H1 (cell line): ENCODE measurements around the gene AP1M2. TPM values are rescaled to one million over a fixed set of nuclear protein-coding genes. Genes with fewer than 3 reads are reported as not detected.

Experiments
- CTCF ChIA-PET: fragments of 300-600 bp; sonication (Branson Sonifier 250); formaldehyde crosslinking; loops from one replicate; lab custom pipeline; 2021; ENCODE audit not compliant: partially characterized antibody; lab: Charles Lee
- POLR2A ChIA-PET: fragments of 300-600 bp; sonication (Branson Sonifier 250); formaldehyde crosslinking; loops from one replicate; lab custom pipeline; 2021; ENCODE audit warnings: inconsistent platforms; ENCODE audit not compliant: partially characterized antibody; lab: Charles Lee
- DNase-seq, 2 experiments: peaks; one replicate each; pipeline versions ENCODE4 v3.0.0 to v3.0.0-alpha.2; 2010 to 2022; ENCODE audit warnings: low spot score in 2 of 2, low read depth in 1 of 2, mixed read lengths in 1 of 2
- FAIRE-seq: peaks from 2 replicates; lab custom pipeline; 2011; peaks lifted over from hg19 to GRCh38; lab: Jason Lieb, UNC
- H2AFZ ChIP-seq: 2 replicates; pipeline ENCODE4 v1.8.1; 2012; ENCODE audit warnings: low read length, inconsistent platforms
- H2AK5ac ChIP-seq: 2 replicates; pipeline ENCODE4 v1.6.1; 2013; ENCODE audit warnings: low read depth, low read length
- H2BK120ac ChIP-seq: replicated peaks from 2 replicates; pipeline ENCODE3; 2013; ENCODE audit warnings: low read depth, low read length, inconsistent platforms
- H2BK12ac ChIP-seq: 2 replicates; pipeline ENCODE4 v1.6.1; 2013; ENCODE audit warnings: low read depth, low read length
- H2BK15ac ChIP-seq: 2 replicates; pipeline ENCODE4 v1.6.1; 2013; ENCODE audit warnings: low read length
- H2BK20ac ChIP-seq: 2 replicates; pipeline ENCODE4 v1.6.1; 2013; ENCODE audit warnings: low read length
- H2BK5ac ChIP-seq: 2 replicates; pipeline ENCODE4 v1.6.1; 2013; ENCODE audit warnings: low read depth, low read length
- H3K14ac ChIP-seq: 2 replicates; pipeline ENCODE4 v1.6.1; 2013; ENCODE audit warnings: inconsistent platforms; ENCODE audit not compliant: insufficient read length
- H3K18ac ChIP-seq: 2 replicates; pipeline ENCODE4 v1.6.1; 2013; ENCODE audit warnings: low read length; ENCODE audit errors: extremely low read depth
- H3K23ac ChIP-seq: 2 replicates; pipeline ENCODE4 v1.6.1; 2013; ENCODE audit warnings: inconsistent platforms; ENCODE audit not compliant: insufficient read length
- H3K23me2 ChIP-seq: 2 replicates; pipeline ENCODE4 v1.6.1; 2013; ENCODE audit warnings: low read depth, low read length
- H3K27ac ChIP-seq: 2 replicates; pipeline ENCODE4 v1.6.1; 2011; ENCODE audit warnings: low read depth, low read length, inconsistent platforms
- H3K27me3 ChIP-seq, 4 experiments: replicated peaks in 1 of 4; 1 replicate in 1 of 4; 2 replicates in 3 of 4; pipeline versions ENCODE4 v1.6.1 to v1.8.1; 2011 to 2013; ENCODE audit warnings: low read length in 3 of 4, mild to moderate bottlenecking in 3 of 4, inconsistent platforms in 2 of 4, mixed read lengths in 2 of 4, moderate library complexity in 1 of 4; ENCODE audit not compliant: control insufficient read depth in 3 of 4, insufficient read depth in 3 of 4; ENCODE audit errors: extremely low read depth in 1 of 4
- H3K36me3 ChIP-seq, 4 experiments: 2 replicates each; pipeline versions ENCODE4 v1.6.1 to v1.8.1; 2011 to 2013; ENCODE audit warnings: mild to moderate bottlenecking in 4 of 4, low read length in 3 of 4, moderate library complexity in 2 of 4, control low read depth in 1 of 4, inconsistent platforms in 1 of 4; ENCODE audit not compliant: insufficient read depth in 4 of 4, control insufficient read depth in 2 of 4
- H3K4ac ChIP-seq: replicated peaks from 2 replicates; pipeline ENCODE3; 2013; ENCODE audit warnings: low read length, low read depth, mixed read lengths, inconsistent platforms; ENCODE audit not compliant: insufficient read length
- H3K4me1 ChIP-seq, 4 experiments: replicated peaks in 1 of 4; 1 replicate in 1 of 4; 2 replicates in 3 of 4; pipeline versions ENCODE4 v1.6.1 to v1.8.1; 2011 to 2013; ENCODE audit warnings: low read length in 3 of 4, inconsistent platforms in 2 of 4, mixed read lengths in 1 of 4; ENCODE audit not compliant: insufficient read depth in 4 of 4, control insufficient read depth in 3 of 4
- H3K4me2 ChIP-seq, 2 experiments: 2 replicates each; pipeline versions ENCODE4 v1.6.1 to v1.8.1; 2011 to 2013; ENCODE audit warnings: low read depth in 2 of 2, low read length in 2 of 2, control low read depth in 1 of 2, inconsistent platforms in 1 of 2, mild to moderate bottlenecking in 1 of 2; ENCODE audit not compliant: insufficient read depth in 1 of 2
- H3K4me3 ChIP-seq, 4 experiments: fragments of 200-600, 300-600 bp in 1 of 4; sonication (generic), shearing (Covaris generic), sonication (Bioruptor Twin) in 1 of 4; 2 replicates each; pipeline versions ENCODE4 v1.5.1 to v1.8.1; 2011 to 2016; ENCODE audit warnings: low read length in 4 of 4, low read depth in 3 of 4, control low read depth in 2 of 4, inconsistent platforms in 2 of 4, mild to moderate bottlenecking in 2 of 4, mixed read lengths in 1 of 4, moderate library complexity in 1 of 4; ENCODE audit not compliant: insufficient read depth in 2 of 4; ENCODE audit errors: extremely low read depth in 1 of 4
- H3K56ac ChIP-seq: replicated peaks from 2 replicates; pipeline ENCODE3; 2013; ENCODE audit warnings: low read depth, mild to moderate bottlenecking, mixed read lengths, low read length, inconsistent platforms; ENCODE audit not compliant: insufficient read length
- H3K79me1 ChIP-seq: 2 replicates; pipeline ENCODE4 v1.6.1; 2013; ENCODE audit warnings: low read depth, low read length, control low read depth
- H3K79me2 ChIP-seq, 2 experiments: 2 replicates each; pipeline versions ENCODE4 v1.6.1 to v1.8.1; 2012 to 2013; ENCODE audit warnings: low read length in 2 of 2, mild to moderate bottlenecking in 2 of 2, inconsistent platforms in 1 of 2; ENCODE audit not compliant: insufficient read depth in 2 of 2, control insufficient read depth in 1 of 2
- H3K9ac ChIP-seq, 4 experiments: replicated peaks in 1 of 4; 1 replicate in 1 of 4; 2 replicates in 3 of 4; pipeline versions ENCODE4 v1.6.1 to v1.8.1; 2011 to 2013; ENCODE audit warnings: low read depth in 3 of 4, low read length in 3 of 4, control low read depth in 2 of 4, mild to moderate bottlenecking in 2 of 4, moderate library complexity in 2 of 4, inconsistent platforms in 1 of 4; ENCODE audit errors: extremely low read depth in 1 of 4
- H3K9me3 ChIP-seq, 2 experiments: 2 replicates each; pipeline versions ENCODE4 v1.6.1 to v1.8.1; 2012 to 2013; ENCODE audit warnings: mild to moderate bottlenecking in 2 of 2, moderate library complexity in 2 of 2, control low read depth in 1 of 2, inconsistent platforms in 1 of 2, low read depth in 1 of 2, low read length in 1 of 2, mixed read lengths in 1 of 2; ENCODE audit not compliant: insufficient read depth in 2 of 2
- H4K20me1 ChIP-seq, 2 experiments: replicated peaks in 1 of 2; 2 replicates each; pipeline versions ENCODE3 to v1.8.1; 2011 to 2013; ENCODE audit warnings: inconsistent platforms in 2 of 2, low read length in 2 of 2, mild to moderate bottlenecking in 1 of 2; ENCODE audit not compliant: insufficient read depth in 2 of 2, control insufficient read depth in 1 of 2
- H4K5ac ChIP-seq: 2 replicates; pipeline ENCODE4 v1.6.1; 2013; ENCODE audit warnings: low read length, low read depth, mixed read lengths, inconsistent platforms; ENCODE audit not compliant: insufficient read length
- H4K8ac ChIP-seq: 2 replicates; pipeline ENCODE4 v1.8.0; 2013; ENCODE audit warnings: mild to moderate bottlenecking, moderate library complexity, low read length, inconsistent platforms; ENCODE audit not compliant: insufficient read depth; ENCODE audit errors: extremely low read depth
- H4K91ac ChIP-seq: replicated peaks from 2 replicates; pipeline ENCODE3; 2013; ENCODE audit warnings: low read length, mixed read lengths, inconsistent platforms; ENCODE audit not compliant: insufficient read length
- EP300 ChIP-seq, 2 experiments: IDR thresholded peaks; 1 replicate in 1 of 2; 2 replicates in 1 of 2; pipeline ENCODE4 v1.6.1; 2011 to 2012; ENCODE audit warnings: low read depth in 2 of 2, low read length in 2 of 2, mild to moderate bottlenecking in 2 of 2, borderline replicate concordance in 1 of 2, inconsistent platforms in 1 of 2, moderate library complexity in 1 of 2
- WGBS, 2 experiments: shearing (Covaris generic) in 1 of 2; methylation state at CpG; one replicate each; pipeline versions ENCODE4 v1.1.6 to v1.1.7; 2013 to 2015; ENCODE audit warnings: low lambda C conversion rate in 2 of 2, mixed read lengths in 2 of 2, inconsistent platforms in 1 of 2, low coverage in 1 of 2, missing lambda C conversion rate in 1 of 2; ENCODE audit not compliant: insufficient replicate concordance in 2 of 2, insufficient coverage in 1 of 2, insufficient read length in 1 of 2; ENCODE audit errors: extremely low coverage in 1 of 2, missing lambda C conversion rate in 1 of 2; 5-methylcytosine and 5-hydroxymethylcytosine counted together
- polyA plus RNA-seq, 7 experiments: library from polyadenylated mRNA; depleted of rRNA in 3 of 7; stranded (reverse) in 5 of 7; unstranded in 2 of 7; fragments of >200 nt in 5 of 7; fragments of 200-250 nt in 2 of 7; gene quantifications; 1 replicate in 5 of 7; 2 replicates in 1 of 7; 4 replicates in 1 of 7; pipeline versions ENCODE4 v1.2.1 to v1.2.3, GENCODE V29; 2011 to 2013; ENCODE audit warnings: missing spikeins in 2 of 7, mixed read lengths in 2 of 7
- total RNA-seq: library from RNA; stranded (reverse); fragmentation: NEBNext Ultra II Directional; extraction: Animal tissue kit (Norgen Biotek cat#: 25700); gene quantifications from 2 replicates; pipeline ENCODE4 v1.2.1, GENCODE V29; 2021

AP1M2 gene
- total and polyA plus RNA-seq, 2 of the 8 experiments (the other 6 are each of a cell fraction or from before 2014, with no cell fraction given): 140 to 161 TPM

GRCh38 chr19:10568062-10568825 lies 18.9 kb downstream of the AP1M2 start:
- H2BK5ac ChIP-seq: no peak overlapping the region
- no peak for TF ChIP-seq EP300 (IDR thresholded peaks at IDR 0.05; ENCODE audit: borderline replicate concordance in 1 of 2, low read depth in 2 of 2, low read length in 2 of 2)

More at GRCh38 chr19:10568062-10568825, 18.9 kb downstream of the AP1M2 start:
- H2BK12ac ChIP-seq: no peak overlapping the region
- POLR2A ChIA-PET: interaction anchor here (0.7 to 3.0 kb wide), 15 partner anchors 11 to 133 kb away, joined by 3 to 14 read pairs (median 5); partner anchors contain the start of gene QTRT1
- H4K5ac ChIP-seq: peak overlapping the region; percentile 31
- no peaks in the 10 kb centered on the region for H3K9me3 ChIP-seq
- CTCF ChIA-PET: interaction anchor here (0.8 to 2.5 kb wide), 13 partner anchors 9 to 260 kb away, joined by 3 to 11 read pairs (median 4); no protein-coding TSS in a partner anchor
- H3K23me2 ChIP-seq: peaks cover 18% of the 10 kb centered on the region
- 3% methylated on average over 12 of the region's 58 CpGs; no CpG with 5 or more reads in 1 of the 2 experiments for whole genome bisulfite sequencing, 2 experiments
- peaks cover 0 to 19% (median 9%) of the 10 kb centered on the region in 4 experiments; a peak in 6 of 7 replicates for H3K4me1 ChIP-seq
- H4K8ac ChIP-seq: 0 out of 2 replicates have a peak overlapping the region, but pooled peaks have one; percentile 69
- no peak for FAIRE-seq
- H3K56ac ChIP-seq: no peak overlapping the region
- H3K27me3 ChIP-seq: peaks cover 0 to 10% (median 7%) of the 10 kb centered on the region in 4 experiments; a peak in 4 of 7 replicates
- peaks cover 4% of the 10 kb centered on the region; the same call in 1 of the 2 replicates for H3K79me1 ChIP-seq
- H3K4me3 ChIP-seq: peak overlapping the region; percentile 54 to 69 (median 58)
- peaks cover 0 to 5% (median 0%) of the 10 kb centered on the region in 4 experiments; a peak in 1 of 8 replicates for H3K36me3 ChIP-seq
- peak overlapping the region in 3 of 4 experiments; percentile 20 to 45 (median 26); a peak in 3 of 7 replicates for H3K9ac ChIP-seq
- no peak overlapping the region for H4K91ac ChIP-seq
- H3K27ac ChIP-seq: no peak overlapping the region
- H3K79me2 ChIP-seq: peaks cover 0 to 10% of the 10 kb centered on the region in 2 experiments; a peak in 2 of 4 replicates
- no peak overlapping the region for H3K4ac ChIP-seq
- no peak overlapping the region; the same call in 1 of the 2 replicates for H3K18ac ChIP-seq
- H4K20me1 ChIP-seq: peaks cover 0 to 4% of the 10 kb centered on the region in 2 experiments
- H2AFZ ChIP-seq: 0 out of 2 replicates have a peak overlapping the region, but pooled peaks have one; percentile 22
- no peak overlapping the region for H2BK120ac ChIP-seq
- H3K14ac ChIP-seq: no peak overlapping the region
- no peak overlapping the region for H2BK20ac ChIP-seq
- peak in 1 of 2 experiments; percentile 86 for DNase-seq
- no peak overlapping the region for H3K23ac ChIP-seq
- H2BK15ac ChIP-seq: no peak overlapping the region
- no peak overlapping the region for H2AK5ac ChIP-seq
- peak overlapping the region; percentile 81 to 82 for H3K4me2 ChIP-seq
